Ishikawa (cell line): Measurements from ENCODE around the gene UGGT1.

Source experiments
- RAD21 ChIP-seq: IDR thresholded peaks from 2 replicates; pipeline ENCODE4 v1.6.1; 2012; ENCODE audit warnings: low read depth
- REST ChIP-seq: IDR thresholded peaks from 2 replicates; pipeline ENCODE4 v1.6.1; 2012; ENCODE audit warnings: low read depth, mild to moderate bottlenecking
- TAF1 ChIP-seq: IDR thresholded peaks from 2 replicates; pipeline ENCODE4 v1.6.1; 2012; ENCODE audit warnings: low read depth, mild to moderate bottlenecking
- TF ChIP-seq, protein P1 (sequence below): IDR thresholded peaks from 2 replicates; pipeline ENCODE4 v1.6.1; 2012

- TF ChIP-seq TAF1 (no peak), RAD21 (no peak), REST (no peak)
- TF ChIP-seq, protein P1, sequence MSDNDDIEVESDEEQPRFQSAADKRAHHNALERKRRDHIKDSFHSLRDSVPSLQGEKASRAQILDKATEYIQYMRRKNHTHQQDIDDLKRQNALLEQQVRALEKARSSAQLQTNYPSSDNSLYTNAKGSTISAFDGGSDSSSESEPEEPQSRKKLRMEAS, result no peak; the same call in 1 of the 2 replicates
Measured at GRCh38 chr2:128233790-128234395, 142.9 kb downstream of the UGGT1 start.
